Measurements from ENCODE around the gene ZNF485. TPM values are rescaled to one million over a fixed set of nuclear protein-coding genes. Genes with fewer than 3 reads are reported as not detected.

Gene ZNF485
- polyA plus RNA-seq, 1 donor (not counting 4 experiments of a cell fraction or from before 2014, with no cell fraction given): 4.3 TPM

DNA sequence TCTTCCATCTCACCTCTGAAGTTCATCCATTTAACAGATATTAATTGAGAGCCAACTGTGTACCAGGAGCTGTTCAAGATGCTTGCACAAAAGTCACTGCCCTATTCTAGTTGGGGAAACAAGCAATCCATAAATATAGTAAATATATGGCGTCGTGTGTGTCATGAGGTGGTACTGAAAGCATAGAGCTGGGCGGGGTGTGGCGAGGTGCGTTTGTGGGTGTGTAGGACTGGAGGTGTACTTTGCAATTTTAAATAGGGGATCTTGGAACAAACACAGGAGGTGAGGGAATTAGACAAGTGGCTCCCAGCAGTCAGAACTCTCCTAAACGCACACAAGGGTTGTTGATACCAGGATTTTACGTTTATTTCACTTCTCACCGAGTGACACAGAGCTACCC lies 31.3 kb upstream of the ZNF485 start:
- Histone ChIP-seq H3K79me2 (ENCODE audit: control insufficient read depth, insufficient read depth, low read length) (no peaks in the 10 kb centered on the region), H3K27ac (ENCODE audit: control insufficient read depth, insufficient read depth, low read length) (no peak overlapping the region), H3K9ac (ENCODE audit: control insufficient read depth, extremely low read depth, insufficient read depth, low read length) (no peak overlapping the region), H3K4me1 (ENCODE audit: control insufficient read depth, extremely low read depth, insufficient read depth, low read length) (peaks cover 3% of the 10 kb centered on the region), H3K4me2 (ENCODE audit: control insufficient read depth, extremely low read depth, insufficient read depth, low read depth, low read length) (peak overlapping the region; percentile 70), H3K9me1 (ENCODE audit: control insufficient read depth, extremely low read depth, insufficient read depth, low read length) (no peaks in the 10 kb centered on the region), H3K27me3 (ENCODE audit: control insufficient read depth, extremely low read depth, insufficient read depth, low read length) (peaks cover 9% of the 10 kb centered on the region), H2AFZ (ENCODE audit: control insufficient read depth, low read length) (no peak overlapping the region), H3K4me3 (ENCODE audit: control insufficient read depth in 2 of 3, extremely low read depth in 1 of 3, insufficient read depth in 2 of 3, low read depth in 1 of 3, low read length in 3 of 3) (peak overlapping the region in 1 of 3 experiments; percentile 23), H4K20me1 (ENCODE audit: control insufficient read depth, extremely low read depth, insufficient read depth, low read length) (no peaks in the 10 kb centered on the region), H3K9me3 (ENCODE audit: control insufficient read depth, low read depth, low read length) (no peaks in the 10 kb centered on the region), H3K36me3 (ENCODE audit: control insufficient read depth in 2 of 2, extremely low read depth in 1 of 2, insufficient read depth in 2 of 2, low read length in 2 of 2) (no peaks in the 10 kb centered on the region)
- DNase-seq (ENCODE audit: low read depth, low spot score) (no peak), FAIRE-seq (no peak)
- dilution Hi-C loops (cut with MboI; ENCODE audit: extremely low pct_ligation_motif_present, low sequenced_read_pairs): no loop called here
- TF ChIP-seq, protein P1, sequence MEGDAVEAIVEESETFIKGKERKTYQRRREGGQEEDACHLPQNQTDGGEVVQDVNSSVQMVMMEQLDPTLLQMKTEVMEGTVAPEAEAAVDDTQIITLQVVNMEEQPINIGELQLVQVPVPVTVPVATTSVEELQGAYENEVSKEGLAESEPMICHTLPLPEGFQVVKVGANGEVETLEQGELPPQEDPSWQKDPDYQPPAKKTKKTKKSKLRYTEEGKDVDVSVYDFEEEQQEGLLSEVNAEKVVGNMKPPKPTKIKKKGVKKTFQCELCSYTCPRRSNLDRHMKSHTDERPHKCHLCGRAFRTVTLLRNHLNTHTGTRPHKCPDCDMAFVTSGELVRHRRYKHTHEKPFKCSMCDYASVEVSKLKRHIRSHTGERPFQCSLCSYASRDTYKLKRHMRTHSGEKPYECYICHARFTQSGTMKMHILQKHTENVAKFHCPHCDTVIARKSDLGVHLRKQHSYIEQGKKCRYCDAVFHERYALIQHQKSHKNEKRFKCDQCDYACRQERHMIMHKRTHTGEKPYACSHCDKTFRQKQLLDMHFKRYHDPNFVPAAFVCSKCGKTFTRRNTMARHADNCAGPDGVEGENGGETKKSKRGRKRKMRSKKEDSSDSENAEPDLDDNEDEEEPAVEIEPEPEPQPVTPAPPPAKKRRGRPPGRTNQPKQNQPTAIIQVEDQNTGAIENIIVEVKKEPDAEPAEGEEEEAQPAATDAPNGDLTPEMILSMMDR (optimal IDR thresholded peaks at IDR 0.05 in 1 of 3, IDR thresholded peaks at IDR 0.05 in 1 of 3, conservative IDR thresholded peaks at IDR 0.05 in 1 of 3; ENCODE audit: extremely low read depth in 1 of 3, insufficient read depth in 2 of 3, low read length in 3 of 3): no peak
- no peak for TF ChIP-seq EZH2 (IDR thresholded peaks at IDR 0.05; ENCODE audit: low read length)

DNA sequence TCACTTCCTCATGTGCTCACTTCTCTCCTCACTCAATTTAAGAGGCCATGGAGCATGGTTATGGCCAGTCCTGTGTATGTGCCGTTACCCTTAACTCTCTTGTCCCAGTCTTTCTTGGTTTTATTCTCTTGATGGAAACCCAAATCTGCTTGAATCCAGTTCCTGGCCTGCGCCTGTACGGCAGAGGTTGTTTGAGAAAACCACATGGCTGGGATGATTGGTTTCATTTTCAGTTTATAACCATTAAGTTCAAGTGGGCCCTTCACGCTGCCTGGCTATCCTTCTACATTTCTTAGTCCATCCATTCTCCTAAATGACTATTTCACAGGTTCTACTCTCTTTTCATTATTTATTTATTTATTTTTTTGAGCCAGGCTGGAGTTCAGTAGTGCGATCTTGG lies 30.2 kb upstream of the ZNF485 start:
- dilution Hi-C loops (cut with MboI; ENCODE audit: extremely low pct_ligation_motif_present, low sequenced_read_pairs): no loop called here
- DNase-seq (ENCODE audit: low read depth, low spot score) (no peak), FAIRE-seq (no peak)
- Histone ChIP-seq H3K4me2 (ENCODE audit: control insufficient read depth, extremely low read depth, insufficient read depth, low read depth, low read length) (no peak overlapping the region), H3K9ac (ENCODE audit: control insufficient read depth, extremely low read depth, insufficient read depth, low read length) (no peak overlapping the region), H2AFZ (ENCODE audit: control insufficient read depth, low read length) (no peak overlapping the region), H4K20me1 (ENCODE audit: control insufficient read depth, extremely low read depth, insufficient read depth, low read length) (no peaks in the 10 kb centered on the region), H3K36me3 (ENCODE audit: control insufficient read depth in 2 of 2, extremely low read depth in 1 of 2, insufficient read depth in 2 of 2, low read length in 2 of 2) (no peaks in the 10 kb centered on the region), H3K79me2 (ENCODE audit: control insufficient read depth, insufficient read depth, low read length) (no peaks in the 10 kb centered on the region), H3K9me1 (ENCODE audit: control insufficient read depth, extremely low read depth, insufficient read depth, low read length) (no peaks in the 10 kb centered on the region), H3K9me3 (ENCODE audit: control insufficient read depth, low read depth, low read length) (no peaks in the 10 kb centered on the region), H3K27ac (ENCODE audit: control insufficient read depth, insufficient read depth, low read length) (no peak overlapping the region), H3K4me3 (ENCODE audit: control insufficient read depth in 2 of 3, extremely low read depth in 1 of 3, insufficient read depth in 2 of 3, low read depth in 1 of 3, low read length in 3 of 3) (no peak overlapping the region), H3K27me3 (ENCODE audit: control insufficient read depth, extremely low read depth, insufficient read depth, low read length) (peaks cover 9% of the 10 kb centered on the region), H3K4me1 (ENCODE audit: control insufficient read depth, extremely low read depth, insufficient read depth, low read length) (peaks cover 3% of the 10 kb centered on the region)
- TF ChIP-seq, protein P1 (optimal IDR thresholded peaks at IDR 0.05 in 1 of 3, IDR thresholded peaks at IDR 0.05 in 1 of 3, conservative IDR thresholded peaks at IDR 0.05 in 1 of 3; ENCODE audit: extremely low read depth in 1 of 3, insufficient read depth in 2 of 3, low read length in 3 of 3): no peak
- no peak for TF ChIP-seq EZH2 (IDR thresholded peaks at IDR 0.05; ENCODE audit: low read length)
